HEK293 (cell line): ENCODE results near the gene CLEC2L.

Experiments used
- CTCF ChIA-PET: fragments of 350-600 bp; formaldehyde crosslinking; extraction: SDS; loops from one replicate; lab custom pipeline; 2021; ENCODE audit warnings: antibody characterized with exemption; lab: Yijun Ruan, JAX
- POLR2A ChIA-PET: fragments of 300-600 bp; formaldehyde crosslinking; extraction: SDS; loops from one replicate; lab custom pipeline; 2020; ENCODE audit warnings: antibody characterized with exemption, inconsistent platforms; lab: Yijun Ruan, JAX
- H3K27ac ChIP-seq: fragments of 200-500 bp; sonication (Bioruptor generic); 2 replicates; pipeline ENCODE4 v1.5.1; 2014; ENCODE audit warnings: low read depth, low read length, control low read depth, inconsistent platforms; ENCODE audit errors: extremely low read depth
- H3K36me3 ChIP-seq, 2 experiments: fragments of 200-500 bp in 1 of 2; sonication (Bioruptor generic) in 1 of 2; 1 replicate in 1 of 2; 2 replicates in 1 of 2; pipeline ENCODE4 v1.5.1; 2014 to 2017; ENCODE audit warnings: inconsistent platforms in 2 of 2, low read length in 2 of 2; ENCODE audit not compliant: control insufficient read depth in 2 of 2, insufficient read depth in 1 of 2
- H3K4me1 ChIP-seq: fragments of 200-500 bp; sonication (Bioruptor generic); 2 replicates; pipeline ENCODE4 v1.5.1; 2014; ENCODE audit warnings: mild to moderate bottlenecking, low read length, inconsistent platforms; ENCODE audit not compliant: control insufficient read depth, insufficient read depth
- H3K4me3 ChIP-seq: 2 replicates; pipeline ENCODE4 v1.5.1; 2011; ENCODE audit warnings: low read depth, mild to moderate bottlenecking, control low read depth, low read length, moderate library complexity
- H3K9me3 ChIP-seq: fragments of 200-500 bp; sonication (Bioruptor generic); 2 replicates; pipeline ENCODE4 v1.5.1; 2014; ENCODE audit warnings: low read depth, low read length, inconsistent platforms; ENCODE audit not compliant: control insufficient read depth, insufficient read depth
- AEBP2 ChIP-seq: fragments of 450-650 bp; formaldehyde crosslinking; IDR thresholded peaks from 2 replicates; pipeline ENCODE4 v1.5.1; 2016; ENCODE audit warnings: missing biosample characterization, missing genetic modification characterization, borderline replicate concordance
- HOXA7 ChIP-seq: sonication (generic); formaldehyde crosslinking; IDR thresholded peaks from 2 replicates; pipeline ENCODE4 v1.8.1; 2022; ENCODE audit warnings: missing genetic modification reagents, borderline replicate concordance
- HOXC10 ChIP-seq: sonication (generic); formaldehyde crosslinking; IDR thresholded peaks from 2 replicates; pipeline ENCODE4 v1.8.1; 2023; ENCODE audit warnings: mild to moderate bottlenecking, missing genetic modification reagents
- MYNN ChIP-seq: fragments of 450-650 bp; formaldehyde crosslinking; IDR thresholded peaks from 2 replicates; pipeline ENCODE4 v1.5.1; 2016; ENCODE audit warnings: missing biosample characterization, missing genetic modification characterization, borderline replicate concordance
- TCF7L2 ChIP-seq: IDR thresholded peaks from 2 replicates; pipeline ENCODE4 v1.6.1; 2011; ENCODE audit warnings: low read depth, mild to moderate bottlenecking, inconsistent platforms, low read length, moderate library complexity, borderline replicate concordance
- TSHZ1 ChIP-seq: fragments of 450-650 bp; formaldehyde crosslinking; IDR thresholded peaks from 2 replicates; pipeline ENCODE4 v1.5.1; 2016; ENCODE audit warnings: missing biosample characterization, missing genetic modification characterization, borderline replicate concordance
- YY2 ChIP-seq: fragments of 450-650 bp; formaldehyde crosslinking; IDR thresholded peaks from 2 replicates; pipeline ENCODE4 v1.5.1; 2016; ENCODE audit warnings: missing biosample characterization, missing genetic modification characterization
- ZNF146 ChIP-seq: fragments of 450-650 bp; formaldehyde crosslinking; IDR thresholded peaks from 2 replicates; pipeline ENCODE4 v1.5.1; 2016; ENCODE audit warnings: missing biosample characterization, missing genetic modification characterization
- ZNF24 ChIP-seq: fragments of 450-650 bp; formaldehyde crosslinking; IDR thresholded peaks from 2 replicates; pipeline ENCODE4 v1.5.1; 2016; ENCODE audit warnings: missing biosample characterization, missing genetic modification characterization
- ZNF292 ChIP-seq: fragments of 450-650 bp; formaldehyde crosslinking; IDR thresholded peaks from 2 replicates; pipeline ENCODE4 v1.5.1; 2016; ENCODE audit warnings: low read depth, missing biosample characterization, missing genetic modification characterization, borderline replicate concordance
- ZNF555 ChIP-seq: fragments of 450-650 bp; formaldehyde crosslinking; conservative IDR thresholded peaks from 2 replicates; pipeline ENCODE4 v1.5.1; 2017; ENCODE audit warnings: missing biosample characterization, mild to moderate bottlenecking, missing genetic modification characterization, inconsistent platforms
- ZNF624 ChIP-seq: fragments of 450-650 bp; formaldehyde crosslinking; IDR thresholded peaks from 2 replicates; pipeline ENCODE4 v1.5.1; 2017; ENCODE audit warnings: missing biosample characterization, missing genetic modification characterization
- ZNF654 ChIP-seq: fragments of 450-650 bp; formaldehyde crosslinking; IDR thresholded peaks from 2 replicates; pipeline ENCODE4 v1.5.1; 2016; ENCODE audit warnings: low read depth, missing biosample characterization, missing genetic modification characterization
- ZNF658 ChIP-seq: fragments of 450-650 bp; formaldehyde crosslinking; IDR thresholded peaks from 2 replicates; pipeline ENCODE4; 2016; ENCODE audit warnings: missing biosample characterization, missing genetic modification characterization
- ZNF776 ChIP-seq: fragments of 450-650 bp; formaldehyde crosslinking; IDR thresholded peaks from 2 replicates; pipeline ENCODE4 v1.5.0; 2017; ENCODE audit warnings: missing biosample characterization, missing genetic modification characterization, borderline replicate concordance
- TF ChIP-seq, protein P1 (sequence below): fragments of 450-650 bp; formaldehyde crosslinking; IDR thresholded peaks from 2 replicates; pipeline ENCODE4 v1.5.1; 2016; ENCODE audit warnings: missing biosample characterization, missing genetic modification characterization
- TF ChIP-seq, protein P2 (sequence below): fragments of 450-650 bp; formaldehyde crosslinking; IDR thresholded peaks from 2 replicates; pipeline ENCODE4 v1.5.1; 2017; ENCODE audit warnings: missing biosample characterization, missing genetic modification characterization

Gene CLEC2L

DNA sequence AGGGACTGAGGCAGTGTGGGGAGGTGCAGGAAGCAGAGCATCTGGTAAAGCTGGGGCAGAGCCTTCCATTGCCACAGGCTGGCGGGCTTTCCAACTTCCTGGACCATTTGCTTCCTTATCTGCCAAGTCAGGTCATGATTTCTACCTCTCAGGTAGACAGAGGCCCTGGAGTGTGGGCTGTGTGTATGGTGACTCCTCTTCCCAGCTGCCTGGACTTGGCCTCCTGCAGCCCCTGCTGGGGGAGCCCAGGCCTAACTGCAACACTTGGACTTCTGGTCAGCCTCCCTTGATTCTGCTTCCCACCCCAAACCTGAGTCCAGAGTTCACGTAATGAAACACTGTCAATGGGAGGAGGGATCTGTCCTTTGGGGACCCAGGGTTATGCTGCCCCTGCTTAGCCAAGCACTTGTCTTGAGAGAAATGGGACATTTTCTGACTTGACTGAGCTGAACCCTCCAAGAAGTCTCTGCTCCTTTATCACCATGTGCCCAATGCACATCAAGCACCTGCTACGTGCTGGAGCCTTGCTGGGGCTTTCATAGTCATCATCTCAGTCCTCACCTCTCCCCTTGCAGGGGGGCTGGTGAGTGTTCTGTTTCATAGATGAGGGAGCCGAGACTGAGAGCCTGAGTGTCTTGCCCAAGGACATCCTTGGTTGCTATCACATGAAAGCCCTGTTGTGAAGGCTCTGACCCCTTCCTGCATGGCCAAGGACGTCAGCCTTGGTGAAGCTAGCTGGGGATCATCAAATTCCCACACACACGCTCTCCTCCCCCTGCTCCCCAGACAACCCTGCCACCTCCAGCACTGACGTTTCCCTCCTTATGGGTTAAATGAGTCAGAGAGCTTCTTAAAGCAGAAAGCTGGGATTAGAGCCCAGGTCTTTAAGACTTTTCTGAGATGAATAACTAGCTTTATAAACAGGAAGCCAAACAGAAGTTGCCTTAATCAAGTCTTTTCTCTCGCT, 3.4 kb downstream of the CLEC2L start (continued):
- no peak for TF ChIP-seq TSHZ1
- no peak for TF ChIP-seq ZNF776 (tag by site-specific recombination)
- no peak for TF ChIP-seq ZNF292 (tag by site-specific recombination)
- no peak for TF ChIP-seq MYNN
- TF ChIP-seq ZNF24 (tag by site-specific recombination), result no peak
- no peak for TF ChIP-seq ZNF658 (tag by site-specific recombination)

DNA sequence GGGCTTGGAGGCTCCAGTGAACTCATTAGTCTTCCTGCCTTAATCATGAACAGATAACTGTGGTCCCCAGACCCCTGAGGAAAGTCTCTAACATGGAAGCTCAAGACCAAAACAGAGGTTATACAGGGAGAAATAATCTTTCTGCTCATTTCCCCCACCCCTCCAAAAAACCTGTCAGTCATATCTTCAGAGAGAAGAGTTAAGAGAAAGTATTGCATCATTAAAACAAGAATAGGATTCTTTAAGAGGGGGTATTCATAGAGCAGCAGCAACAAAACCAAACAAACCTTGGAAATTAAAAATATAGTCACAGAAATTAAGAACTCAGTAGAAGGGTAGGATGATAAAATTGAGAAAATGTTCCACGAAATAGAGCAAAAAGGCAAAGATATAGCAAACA, 7.6 kb downstream of the CLEC2L start:
- CTCF ChIA-PET, result interaction anchor here (0.6 kb wide), 1 partner anchor 63 kb away, joined by 3 read pairs; no protein-coding TSS in a partner anchor
- POLR2A ChIA-PET, result no interaction called here
- TF ChIP-seq TCF7L2 (no peak), HOXA7 (no peak), ZNF654 (tag by site-specific recombination) (no peak), ZNF146 (tag by site-specific recombination) (no peak), YY2 (tag by site-specific recombination) (no peak), HOXC10 (no peak), ZNF624 (tag by site-specific recombination) (no peak), ZNF658 (tag by site-specific recombination) (no peak), AEBP2 (tag by site-specific recombination) (no peak), ZNF555 (tag by site-specific recombination) (no peak)
- TF ChIP-seq, protein P1, sequence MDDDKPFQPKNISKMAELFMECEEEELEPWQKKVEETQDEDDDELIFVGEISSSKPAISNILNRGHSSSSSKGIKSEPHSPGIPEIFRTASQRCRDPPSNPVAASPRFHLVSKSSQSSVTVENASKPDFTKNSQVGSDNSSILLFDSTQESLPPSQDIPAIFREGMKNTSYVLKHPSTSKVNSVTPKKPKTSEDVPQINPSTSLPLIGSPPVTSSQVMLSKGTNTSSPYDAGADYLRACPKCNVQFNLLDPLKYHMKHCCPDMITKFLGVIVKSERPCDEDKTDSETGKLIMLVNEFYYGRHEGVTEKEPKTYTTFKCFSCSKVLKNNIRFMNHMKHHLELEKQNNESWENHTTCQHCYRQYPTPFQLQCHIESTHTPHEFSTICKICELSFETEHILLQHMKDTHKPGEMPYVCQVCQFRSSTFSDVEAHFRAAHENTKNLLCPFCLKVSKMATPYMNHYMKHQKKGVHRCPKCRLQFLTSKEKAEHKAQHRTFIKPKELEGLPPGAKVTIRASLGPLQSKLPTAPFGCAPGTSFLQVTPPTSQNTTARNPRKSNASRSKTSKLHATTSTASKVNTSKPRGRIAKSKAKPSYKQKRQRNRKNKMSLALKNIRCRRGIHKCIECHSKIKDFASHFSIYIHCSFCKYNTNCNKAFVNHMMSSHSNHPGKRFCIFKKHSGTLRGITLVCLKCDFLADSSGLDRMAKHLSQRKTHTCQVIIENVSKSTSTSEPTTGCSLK (tag by site-specific recombination), result no peak
- TF ChIP-seq, protein P2, sequence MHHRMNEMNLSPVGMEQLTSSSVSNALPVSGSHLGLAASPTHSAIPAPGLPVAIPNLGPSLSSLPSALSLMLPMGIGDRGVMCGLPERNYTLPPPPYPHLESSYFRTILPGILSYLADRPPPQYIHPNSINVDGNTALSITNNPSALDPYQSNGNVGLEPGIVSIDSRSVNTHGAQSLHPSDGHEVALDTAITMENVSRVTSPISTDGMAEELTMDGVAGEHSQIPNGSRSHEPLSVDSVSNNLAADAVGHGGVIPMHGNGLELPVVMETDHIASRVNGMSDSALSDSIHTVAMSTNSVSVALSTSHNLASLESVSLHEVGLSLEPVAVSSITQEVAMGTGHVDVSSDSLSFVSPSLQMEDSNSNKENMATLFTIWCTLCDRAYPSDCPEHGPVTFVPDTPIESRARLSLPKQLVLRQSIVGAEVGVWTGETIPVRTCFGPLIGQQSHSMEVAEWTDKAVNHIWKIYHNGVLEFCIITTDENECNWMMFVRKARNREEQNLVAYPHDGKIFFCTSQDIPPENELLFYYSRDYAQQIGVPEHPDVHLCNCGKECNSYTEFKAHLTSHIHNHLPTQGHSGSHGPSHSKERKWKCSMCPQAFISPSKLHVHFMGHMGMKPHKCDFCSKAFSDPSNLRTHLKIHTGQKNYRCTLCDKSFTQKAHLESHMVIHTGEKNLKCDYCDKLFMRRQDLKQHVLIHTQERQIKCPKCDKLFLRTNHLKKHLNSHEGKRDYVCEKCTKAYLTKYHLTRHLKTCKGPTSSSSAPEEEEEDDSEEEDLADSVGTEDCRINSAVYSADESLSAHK (tag by site-specific recombination), result no peak
- TF ChIP-seq, all 188 proteins: peak for 0

More for the DNA sequence above, 7.6 kb downstream of the CLEC2L start:
- Histone ChIP-seq H3K4me3 (no peak overlapping the region), H3K36me3 (no peaks in the 10 kb centered on the region), H3K9me3 (no peaks in the 10 kb centered on the region), H3K4me1 (no peaks in the 10 kb centered on the region), H3K27ac (no peak overlapping the region)
